GM13977 (cell line): ENCODE measurements around the gene TIMM44.

Experiments
- DNase-seq: peaks from one replicate; pipeline ENCODE4 v3.0.0; 2012; ENCODE audit warnings: low spot score
- CTCF ChIP-seq: IDR thresholded peaks from 2 replicates; pipeline ENCODE4 v1.5.1; 2012; ENCODE audit warnings: mild to moderate bottlenecking, control low read depth; ENCODE audit not compliant: insufficient read depth; ENCODE audit errors: extremely low read depth, missing control alignments
- in situ Hi-C: fragments of 300-500 bp; cut with MboI; formaldehyde crosslinking; loops from one replicate; pipeline ENCODE4 v1.12.0; 2022; ENCODE audit warnings: low sequenced_read_pairs, low pct_unique_long_range_greater_than_20kb, mixed read lengths, inconsistent platforms; ENCODE audit not compliant: unreplicated experiment

Gene TIMM44

DNA sequence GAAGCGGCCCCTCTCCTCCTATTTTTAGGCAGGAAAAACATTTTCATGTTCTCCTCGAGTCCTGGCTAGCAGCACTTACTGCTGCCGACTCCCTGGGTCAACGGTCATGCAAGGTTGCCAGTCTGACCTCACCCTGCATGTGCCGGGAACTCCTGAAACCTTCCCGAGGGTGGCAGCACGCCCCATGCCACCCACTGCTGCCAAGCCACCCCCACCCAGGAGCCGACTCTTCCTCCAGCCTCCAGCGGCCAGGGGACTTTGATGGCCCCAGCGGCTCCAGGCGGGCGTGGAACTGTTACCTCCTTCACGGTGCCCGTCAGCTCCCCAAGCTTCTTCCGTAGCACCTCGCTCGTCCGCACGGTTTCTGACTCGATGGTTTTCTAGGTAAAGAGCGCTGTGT, 8.7 kb downstream of the TIMM44 start:
- TF ChIP-seq CTCF, result no peak
- in situ Hi-C loops, result no loop called here
- no peak for DNase-seq

DNA sequence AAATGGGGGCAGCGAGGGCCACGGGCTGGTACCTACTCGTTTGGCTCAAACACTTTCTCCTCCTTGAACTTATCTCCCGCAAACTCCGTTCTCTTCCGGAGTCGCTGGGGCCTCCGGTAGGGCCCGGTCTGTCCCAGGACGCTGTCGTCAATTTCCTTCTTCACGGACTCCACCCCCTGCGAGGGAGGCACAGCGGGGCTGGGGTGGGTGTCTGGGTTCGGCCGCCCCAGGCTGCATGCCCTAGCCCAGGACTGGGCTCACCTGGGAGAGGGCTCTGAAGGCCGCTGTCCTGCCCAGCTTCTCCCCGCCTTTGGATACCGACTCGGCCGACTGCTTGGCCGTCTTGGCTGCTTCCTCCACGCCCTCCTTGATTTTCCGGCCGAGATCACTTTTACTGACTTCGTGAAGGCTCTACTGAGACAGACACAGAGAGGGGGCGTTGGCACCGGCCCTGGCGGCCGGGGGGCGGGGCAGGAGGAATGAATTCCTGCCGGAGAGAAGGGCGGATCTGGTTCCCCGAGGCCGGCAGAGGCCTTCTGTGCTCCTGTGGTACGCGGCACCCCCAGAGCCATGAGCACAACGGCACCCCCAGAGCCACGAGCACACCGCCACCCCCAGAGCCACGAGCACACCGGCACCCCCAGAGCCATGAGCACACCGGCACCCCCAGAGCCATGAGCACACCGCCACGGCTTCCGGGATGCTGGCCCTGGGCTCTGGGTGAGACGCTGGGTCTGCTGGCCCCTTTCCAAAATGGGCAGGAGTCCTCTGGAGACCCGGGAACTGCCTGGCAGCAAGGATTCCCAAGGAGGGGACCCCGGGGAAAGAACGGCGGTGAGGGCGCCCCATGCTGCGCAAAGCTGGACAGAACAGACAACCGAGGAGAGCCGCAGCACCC, 9.4 kb downstream of the TIMM44 start:
- TF ChIP-seq CTCF, result no peak
- in situ Hi-C loops, result no loop called here
- DNase-seq, result no peak

- in situ Hi-C loops, result no loop called here
- peak; percentile 36 for TF ChIP-seq CTCF
- no peak for DNase-seq
Observed at GRCh38 chr19:7933411-7933810, 10.1 kb downstream of the TIMM44 start.

GRCh38 chr19:7932930-7933300, 10.6 kb downstream of the TIMM44 start:
- no peak for DNase-seq
- TF ChIP-seq CTCF, result no peak
- in situ Hi-C loops, result no loop called here

- DNase-seq, result no peak
- TF ChIP-seq CTCF, result no peak
- in situ Hi-C loops, result no loop called here
Observed at GRCh38 chr19:7932276-7932929, 11.1 kb downstream of the TIMM44 start.

DNA sequence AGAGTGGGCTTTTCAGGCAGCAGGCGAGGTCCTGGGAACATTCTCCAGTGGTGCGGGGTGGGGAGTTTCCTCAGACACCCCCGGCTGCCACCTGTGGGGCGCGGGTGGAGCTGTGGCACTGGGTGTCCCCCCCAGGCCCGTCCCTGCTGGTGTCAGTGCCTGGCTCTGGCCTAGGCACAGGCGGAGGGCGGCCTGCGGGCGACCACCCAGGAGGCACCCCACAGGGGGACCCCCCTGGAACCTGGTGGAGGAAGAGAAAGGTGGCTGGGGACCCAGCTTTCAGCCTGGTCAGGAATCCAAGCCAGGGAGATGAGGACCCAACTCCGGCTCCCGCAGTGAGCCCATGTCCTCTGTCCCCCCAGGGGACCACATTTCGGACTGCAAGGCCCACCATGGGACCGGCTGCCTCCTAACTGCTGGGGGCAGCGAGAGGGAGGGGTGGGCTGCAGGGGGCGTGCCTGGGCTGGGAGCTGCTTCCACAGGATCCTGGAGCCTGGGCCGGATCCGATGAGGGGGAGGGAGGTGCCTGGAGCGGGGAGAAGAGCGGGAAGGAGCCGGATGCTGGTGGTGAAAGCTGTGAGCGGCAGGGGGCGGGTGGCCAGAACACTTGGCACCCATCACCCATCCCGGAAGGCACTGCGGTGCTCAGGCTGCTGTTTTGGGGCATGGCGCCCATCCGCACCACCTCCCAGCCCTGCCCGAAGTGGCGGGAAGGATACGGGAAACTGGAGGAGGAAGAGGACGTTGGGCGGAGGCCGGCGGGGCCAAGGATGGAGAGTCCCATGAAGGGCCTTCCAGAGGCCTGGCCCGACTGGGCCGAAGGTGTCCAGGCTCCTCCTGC, 12.0 kb downstream of the TIMM44 start:
- in situ Hi-C loops, result no loop called here
- no peak for DNase-seq
- TF ChIP-seq CTCF, result no peak
